Tongue (tissue), 2 donors: Measurements from ENCODE around the gene TENT4B. TPM values are rescaled to one million over a fixed set of nuclear protein-coding genes. Genes with fewer than 3 reads are reported as not detected.
"Not testable (repeated sequence)": the region's sequence is repeated elsewhere in the genome, so short reads cannot be mapped to it uniquely, and the experiment has no call there.

Experiments
- DNase-seq: peaks from one replicate; pipeline ENCODE4 v3.0.0-alpha.2; 2015
- total RNA-seq: library from RNA; depleted of rRNA; stranded (reverse); fragments of >200 nt; gene quantifications from one replicate; pipeline ENCODE4 v1.2.3, GENCODE V29; 2014

The TENT4B gene
- total RNA-seq, 1 donor from 2014 or later, result 10.3 TPM

GRCh38 chr16:50154420-50154950 is 1.4 kb downstream of the TENT4B start:
- peak; percentile 23 for DNase-seq

GRCh38 chr16:50155925-50156324 is 2.8 kb downstream of the TENT4B start:
- DNase-seq, result no peak

GRCh38 chr16:50156590-50156989 is 3.5 kb downstream of the TENT4B start:
- no peak for DNase-seq

GRCh38 chr16:50160495-50161164 is 7.5 kb downstream of the TENT4B start:
- DNase-seq, result peak; percentile 25

GRCh38 chr16:50161950-50162349 is 8.8 kb downstream of the TENT4B start:
- DNase-seq, result no peak

GRCh38 chr16:50165473-50165872 is 12.4 kb downstream of the TENT4B start:
- no peak for DNase-seq

- no peak for DNase-seq
These were observed 13.7 kb downstream of the TENT4B start for GRCh38 chr16:50166511-50167500.

GRCh38 chr16:50167556-50167955 is 14.4 kb downstream of the TENT4B start:
- DNase-seq, result no peak

GRCh38 chr16:50169555-50170096 is 16.5 kb downstream of the TENT4B start:
- no peak for DNase-seq

GRCh38 chr16:50171773-50172172 is 18.7 kb downstream of the TENT4B start:
- DNase-seq, result not testable (repeated sequence)

- no peak for DNase-seq
These were observed 19.3 kb downstream of the TENT4B start for GRCh38 chr16:50172195-50172922.

GRCh38 chr16:50173316-50173715 is 20.2 kb downstream of the TENT4B start:
- no peak for DNase-seq

GRCh38 chr16:50178491-50178941 is 25.4 kb downstream of the TENT4B start:
- no peak for DNase-seq

GRCh38 chr16:50182441-50182840 is 29.3 kb downstream of the TENT4B start:
- DNase-seq, result peak; percentile 4

- no peak for DNase-seq
These were observed 30.2 kb downstream of the TENT4B start for GRCh38 chr16:50183316-50183715.

GRCh38 chr16:50185005-50185505 is 31.9 kb downstream of the TENT4B start:
- no peak for DNase-seq

- no peak for DNase-seq
These were observed 35.6 kb downstream of the TENT4B start for GRCh38 chr16:50188619-50189136.

GRCh38 chr16:50190292-50190691 is 37.2 kb downstream of the TENT4B start:
- DNase-seq, result no peak

GRCh38 chr16:50192386-50193050 is 39.4 kb downstream of the TENT4B start:
- DNase-seq, result no peak

GRCh38 chr16:50193594-50193993 is 40.5 kb downstream of the TENT4B start:
- no peak for DNase-seq

GRCh38 chr16:50195276-50195675 is 42.2 kb downstream of the TENT4B start:
- DNase-seq, result no peak
